Subcutaneous adipose tissue (tissue), 4 donors: ENCODE data around the gene SUSD6. TPM values are rescaled to one million over a fixed set of nuclear protein-coding genes. Genes with fewer than 3 reads are reported as not detected.

Source experiments
- CTCF ChIP-seq: fragments of 450-650 bp; IDR thresholded peaks from one replicate; pipeline ENCODE4 v1.5.1; 2016; ENCODE audit warnings: low read depth, mild to moderate bottlenecking, control low read depth, antibody characterized with exemption, moderate library complexity
- total RNA-seq, 4 donors: library from RNA; depleted of rRNA; stranded (reverse); fragments of >200 nt; gene quantifications; one replicate each; pipeline ENCODE4 v1.1.0, GENCODE V29; 2016

Gene SUSD6
- total RNA-seq, 4 donors from 2014 or later, result 24.8 to 52.4 (median 35.5) TPM

GRCh38 chr14:69580009-69580577 lies 31.3 kb upstream of the SUSD6 start:
- TF ChIP-seq CTCF, result no peak

DNA sequence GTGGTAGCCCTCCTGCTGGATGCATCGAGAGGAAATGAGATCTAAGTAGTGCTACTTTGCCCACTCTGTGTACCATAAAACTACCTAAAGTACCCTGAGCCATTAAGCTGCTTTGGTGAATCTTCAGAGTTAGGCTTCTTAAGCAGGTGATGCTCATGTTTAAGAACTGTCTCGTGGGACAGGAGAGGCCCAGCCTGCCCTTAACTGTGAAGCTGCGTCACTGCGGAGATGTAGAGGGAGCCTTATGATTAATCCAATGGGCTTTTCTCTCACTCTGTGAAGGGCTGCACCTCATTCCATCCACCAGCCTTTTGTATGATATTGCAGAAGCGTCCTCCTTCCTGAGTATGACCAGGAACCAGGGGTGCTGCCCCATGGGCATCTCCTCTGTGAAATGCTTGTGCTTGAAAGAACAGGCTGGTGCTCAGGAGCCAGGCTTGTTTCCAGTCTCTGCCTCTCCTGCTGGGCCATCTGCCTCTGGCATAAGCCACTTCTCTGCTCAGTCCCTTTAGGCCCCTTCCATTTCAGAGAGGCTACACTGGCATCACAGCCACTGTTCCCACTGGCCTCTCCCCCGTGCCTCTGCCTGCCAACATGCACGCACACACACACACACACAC lies 30.0 kb upstream of the SUSD6 start:
- TF ChIP-seq CTCF, result no peak

GRCh38 chr14:69582212-69582611 lies 29.2 kb upstream of the SUSD6 start:
- TF ChIP-seq CTCF, result no peak

GRCh38 chr14:69582829-69583228 lies 28.6 kb upstream of the SUSD6 start:
- TF ChIP-seq CTCF, result no peak

DNA sequence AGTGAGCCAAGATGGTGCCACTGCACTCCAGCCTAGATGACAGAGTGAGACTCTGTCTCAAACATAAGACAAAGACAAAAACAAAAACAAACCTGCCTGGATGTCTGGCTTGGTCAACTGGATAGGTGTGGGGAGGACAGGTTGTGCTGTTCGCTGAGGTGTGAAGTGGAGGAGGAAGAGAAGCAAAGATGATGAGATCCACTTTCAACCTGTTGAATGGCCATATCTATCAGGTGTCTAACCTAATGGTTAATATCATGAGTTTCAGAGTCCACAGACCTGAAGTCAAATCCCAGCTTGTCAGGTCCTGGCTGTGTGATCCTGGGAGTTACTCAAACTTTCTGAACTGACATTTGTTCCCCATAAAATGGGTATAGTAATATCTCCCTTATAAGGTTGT lies 27.0 kb upstream of the SUSD6 start:
- TF ChIP-seq CTCF, result no peak

DNA sequence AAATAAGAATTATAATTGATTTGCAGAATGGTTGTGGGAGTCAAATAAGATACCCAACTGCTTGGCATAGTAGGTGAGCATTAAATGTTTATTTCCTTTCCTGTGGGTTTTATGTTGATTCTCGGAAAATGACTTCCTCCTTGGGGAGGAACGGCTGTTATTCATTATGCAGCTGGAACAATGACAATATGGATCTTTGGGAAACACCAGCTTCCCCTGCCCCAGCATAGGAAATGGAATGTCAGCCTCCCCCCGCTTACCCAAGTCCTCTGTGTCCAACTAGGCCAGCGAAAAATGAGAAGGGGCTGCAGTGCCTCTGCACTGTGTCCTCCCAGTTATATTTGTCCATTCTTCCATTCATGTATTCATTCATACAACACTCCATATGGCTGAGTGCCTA lies 25.0 kb upstream of the SUSD6 start:
- TF ChIP-seq CTCF, result no peak

GRCh38 chr14:69587389-69587788 lies 24.0 kb upstream of the SUSD6 start:
- no peak for TF ChIP-seq CTCF
